NCI-H2171 (cell line): Measurements from ENCODE around the gene LRIG2.
"Not testable (repeated sequence)": the region's sequence is repeated elsewhere in the genome, so short reads cannot be mapped to it uniquely, and the experiment has no call there.

Source experiments
- DNase-seq: peaks from one replicate; lab custom pipeline; 2025; lab: John Stamatoyannopoulos, UW

The LRIG2 gene

GRCh38 chr1:113058941-113059706 lies 13.9 kb upstream of the LRIG2 start:
- no peak for DNase-seq

DNA sequence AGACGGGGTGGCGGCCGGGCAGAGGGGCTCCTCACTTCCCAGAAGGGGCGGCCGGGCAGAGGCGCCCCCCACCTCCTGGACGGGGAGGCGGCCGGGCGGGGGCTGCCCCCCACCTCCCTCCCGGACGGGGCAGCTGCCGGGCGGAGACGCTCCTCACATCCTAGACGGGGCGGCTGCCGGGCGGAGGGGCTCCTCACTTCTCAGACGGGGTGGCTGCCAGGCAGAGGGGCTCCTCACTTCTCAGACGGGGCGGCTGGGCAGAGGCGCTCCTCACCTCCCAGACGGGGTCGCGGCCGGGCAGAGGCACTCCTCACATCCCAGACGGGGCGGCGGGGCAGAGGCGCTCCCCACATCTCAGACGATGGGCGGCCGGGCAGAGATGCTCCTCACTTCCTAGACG lies 9.5 kb upstream of the LRIG2 start:
- not testable (repeated sequence) for DNase-seq

- no peak for DNase-seq
These were observed 749 bp upstream of the LRIG2 start for GRCh38 chr1:113072141-113072756.

DNA sequence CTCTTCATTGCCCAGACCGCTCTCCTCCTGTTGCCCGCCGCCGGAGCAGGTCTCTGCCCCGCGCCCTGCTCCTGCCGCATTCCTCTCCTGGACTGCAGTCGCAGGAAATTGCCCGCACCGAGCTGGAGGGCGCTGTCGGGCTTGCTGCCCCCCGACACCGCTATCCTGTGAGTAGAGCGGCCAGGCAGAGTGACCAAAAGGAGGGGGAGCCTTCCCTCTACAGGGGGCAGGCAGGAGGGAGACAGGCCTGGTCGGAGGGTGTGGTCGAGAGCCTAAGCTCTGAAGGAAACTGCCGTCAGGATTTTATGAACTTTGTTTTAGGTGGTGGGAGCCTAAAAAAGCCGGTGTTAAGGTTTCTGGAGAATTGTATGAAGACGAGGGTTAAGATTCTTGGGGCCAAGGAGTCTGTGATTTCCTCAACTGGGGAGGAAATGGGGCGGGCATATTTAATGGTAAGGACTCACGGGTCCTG lies 517 bp downstream of the LRIG2 start:
- DNase-seq: no peak

GRCh38 chr1:113074237-113074636 lies 1.2 kb downstream of the LRIG2 start:
- no peak for DNase-seq

DNA sequence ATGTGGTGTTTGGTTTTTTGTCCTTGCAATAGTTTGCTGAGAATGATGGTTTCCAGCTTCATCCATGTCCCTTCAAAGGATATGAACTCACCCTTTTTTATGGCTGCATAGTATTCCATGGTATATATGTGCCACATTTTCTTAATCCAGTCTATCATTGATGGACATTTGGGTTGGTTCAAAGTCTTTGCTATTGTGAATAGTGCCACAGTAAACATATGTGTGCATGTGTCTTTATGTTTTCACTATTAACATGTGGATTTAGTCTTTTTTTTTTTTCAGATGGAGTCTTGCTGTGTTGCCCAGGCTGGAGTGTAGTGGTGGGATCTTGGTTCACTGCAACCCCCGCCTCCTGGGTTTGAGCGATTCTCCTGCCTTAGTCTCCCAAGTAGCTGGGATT lies 5.0 kb downstream of the LRIG2 start:
- DNase-seq: not testable (repeated sequence)

- DNase-seq: no peak
These were observed 13.5 kb downstream of the LRIG2 start for GRCh38 chr1:113086541-113086940.

DNA sequence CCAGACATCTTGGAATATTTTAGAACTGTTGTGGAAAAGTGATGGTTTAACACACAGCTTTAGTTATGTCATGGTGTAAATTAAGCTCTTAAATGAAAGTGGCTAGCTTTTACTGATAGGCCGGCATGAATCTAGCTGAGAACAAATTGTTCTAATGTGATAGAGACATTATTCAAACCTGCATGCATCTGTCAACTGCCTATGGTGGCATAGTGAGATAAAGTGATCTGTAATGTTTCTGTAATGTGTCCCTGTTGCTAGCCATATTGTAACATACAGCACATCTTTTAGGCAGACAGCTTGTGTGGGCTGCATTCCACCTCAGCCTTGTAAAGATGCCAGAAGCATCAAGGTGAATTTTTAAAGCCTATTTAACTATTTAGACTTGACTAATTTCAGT lies 16.0 kb downstream of the LRIG2 start:
- DNase-seq: no peak

GRCh38 chr1:113090051-113090450 lies 17.1 kb downstream of the LRIG2 start:
- DNase-seq: no peak

GRCh38 chr1:113091988-113092594 lies 19.1 kb downstream of the LRIG2 start:
- no peak for DNase-seq

- DNase-seq: no peak
These were observed 21.5 kb downstream of the LRIG2 start for GRCh38 chr1:113094506-113094905.

DNA sequence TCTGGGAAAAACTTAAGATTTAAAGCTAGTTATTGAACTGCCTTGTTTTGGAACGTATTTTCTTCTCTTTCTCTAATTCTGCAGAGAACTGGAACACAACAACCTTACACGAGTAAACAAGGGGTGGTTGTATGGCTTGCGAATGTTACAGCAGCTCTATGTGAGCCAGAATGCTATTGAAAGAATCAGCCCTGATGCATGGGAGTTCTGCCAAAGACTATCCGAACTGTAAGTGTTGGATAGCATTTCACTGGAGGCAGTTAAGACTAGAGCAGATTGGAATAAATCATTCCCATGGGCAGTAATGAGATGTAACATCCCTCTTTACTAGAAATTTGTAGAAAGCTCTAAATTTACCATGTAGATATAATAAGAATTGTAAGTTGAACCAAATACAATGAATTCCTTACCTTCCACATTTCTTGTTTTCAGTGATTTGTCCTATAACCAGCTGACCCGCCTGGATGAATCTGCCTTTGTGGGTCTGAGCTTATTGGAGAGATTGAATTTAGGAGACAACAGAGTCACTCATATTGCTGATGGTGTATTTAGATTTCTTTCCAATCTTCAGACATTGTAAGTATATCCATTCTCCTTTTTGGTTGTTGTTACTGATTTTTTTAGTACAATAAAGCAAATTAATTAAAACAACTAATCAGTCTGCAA lies 22.9 kb downstream of the LRIG2 start:
- no peak for DNase-seq

DNA sequence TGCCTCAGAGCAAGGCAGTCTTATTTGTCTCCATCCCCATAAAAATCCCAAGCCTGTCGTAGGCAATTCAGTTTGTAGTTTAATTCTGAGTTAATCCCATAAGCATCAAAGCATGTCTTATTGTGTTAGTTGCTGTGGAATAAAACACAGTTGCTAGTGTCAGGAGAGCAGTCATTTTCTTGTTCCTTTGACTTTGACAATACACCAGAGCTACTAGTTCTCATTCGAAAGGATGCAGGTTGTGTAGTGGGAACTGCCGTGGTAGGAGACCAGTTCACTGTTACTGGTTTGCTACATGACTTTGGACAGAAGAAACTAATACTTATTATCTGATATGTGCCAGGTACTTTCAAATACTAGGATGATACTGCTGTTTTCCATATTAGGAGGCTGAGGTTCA lies 23.5 kb downstream of the LRIG2 start:
- DNase-seq: no peak

DNA sequence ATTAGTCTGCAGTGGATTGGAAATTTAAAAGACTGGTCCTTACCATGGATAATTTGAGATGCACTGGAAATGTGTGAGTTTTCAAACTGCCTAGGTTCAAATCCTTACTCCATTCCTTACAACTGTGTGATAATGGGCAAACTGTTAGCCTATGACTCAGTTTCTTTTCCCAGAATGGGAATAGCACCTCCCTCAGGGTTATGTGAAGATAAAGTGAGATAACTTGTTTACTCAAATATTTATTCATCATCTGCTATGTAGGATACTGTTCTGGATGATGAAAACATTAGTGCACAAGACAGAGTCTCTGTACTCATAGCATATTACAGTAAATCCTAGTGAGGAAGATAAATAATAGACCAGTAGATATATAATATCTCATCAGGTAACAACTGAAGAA lies 28.6 kb downstream of the LRIG2 start:
- no peak for DNase-seq

GRCh38 chr1:113103048-113103447 lies 30.1 kb downstream of the LRIG2 start:
- no peak for DNase-seq

DNA sequence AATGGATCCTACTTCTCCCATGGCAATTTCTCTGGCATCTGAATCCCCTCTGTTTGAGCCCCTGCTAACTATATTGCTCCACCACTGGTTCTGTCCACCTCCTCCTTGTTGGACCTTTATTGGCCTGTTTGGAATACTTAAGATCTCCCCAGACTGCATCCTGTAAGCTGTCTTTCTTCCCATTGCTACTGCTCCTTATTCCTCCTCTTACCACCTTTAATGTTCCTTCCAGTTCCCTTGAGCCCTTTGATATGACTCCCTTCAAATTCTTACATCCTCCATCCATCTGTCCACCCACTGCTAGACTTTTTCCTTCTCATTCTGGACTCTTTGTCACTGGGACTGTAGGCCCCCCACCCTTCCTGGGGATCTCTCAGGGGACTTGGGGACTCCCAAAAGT lies 31.0 kb downstream of the LRIG2 start:
- no peak for DNase-seq

DNA sequence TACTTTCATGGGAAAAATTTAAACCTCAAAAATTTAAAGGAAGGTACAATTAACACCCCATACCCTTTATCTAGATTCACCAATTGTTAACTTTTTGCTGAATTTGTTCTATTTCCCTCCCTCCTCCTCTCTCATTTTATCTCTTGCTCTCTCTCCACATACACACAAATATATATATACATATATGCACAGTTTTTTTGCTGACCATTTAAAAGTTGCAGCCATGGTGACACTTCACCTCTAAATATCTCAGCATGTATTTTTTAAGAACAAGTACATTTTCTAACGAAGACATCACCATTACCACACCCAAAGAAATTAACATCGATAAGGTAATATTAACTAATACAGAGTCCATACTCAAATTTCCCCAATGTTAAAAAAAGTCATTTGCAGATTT lies 33.9 kb downstream of the LRIG2 start:
- DNase-seq: no peak

- no peak for DNase-seq
These were observed 37.0 kb downstream of the LRIG2 start for GRCh38 chr1:113109908-113110554.

DNA sequence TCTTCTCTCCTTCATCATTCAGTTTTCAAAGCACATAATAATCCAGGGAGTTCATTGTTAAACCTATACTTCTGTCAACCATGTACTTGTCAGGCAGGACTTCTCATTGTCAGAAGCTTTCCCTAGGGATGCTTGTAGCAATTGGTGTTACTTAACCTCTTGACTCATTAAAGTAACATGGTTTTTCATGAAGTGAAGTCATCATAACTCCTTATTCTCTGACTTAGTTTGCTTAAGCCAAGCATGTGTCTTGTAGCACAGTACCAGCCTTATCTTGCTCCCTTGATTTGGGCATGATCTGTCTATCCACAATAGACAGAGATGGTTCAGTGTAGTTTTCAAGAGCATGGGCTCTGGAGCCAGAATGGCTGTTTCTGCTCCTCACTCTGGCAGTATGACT lies 45.3 kb downstream of the LRIG2 start:
- no peak for DNase-seq

- DNase-seq: no peak
These were observed 50.7 kb downstream of the LRIG2 start for GRCh38 chr1:113123737-113124136.

GRCh38 chr1:113124366-113124765 lies 51.4 kb downstream of the LRIG2 start:
- no peak for DNase-seq

- DNase-seq: no peak
These were observed 52.5 kb downstream of the LRIG2 start for GRCh38 chr1:113125517-113125916.
